Hematopoietic multipotent progenitor cell treated with erythropoietin and hydrocortisone succinate and interleukin-3 and kit ligand, for 17 days (in vitro differentiated cells): ENCODE data around the gene ZNF287.
"Not testable (repeated sequence)": the region's sequence is repeated elsewhere in the genome, so short reads cannot be mapped to it uniquely, and the experiment has no call there.

Experiments used
- DNase-seq: peaks from one replicate; pipeline ENCODE4 v3.0.0-alpha.2; 2015; ENCODE audit warnings: low spot score

The ZNF287 gene

GRCh38 chr17:16568541-16569357 lies at the start of gene ZNF287:
Gene ZNF287, minus strand, starts transcription at chr17:16569204. Its CDS starts 1,473 bp downstream, at chr17:16567731.
- DNase-seq, result peak; percentile 64

GRCh38 chr17:16617481-16618060 lies 48.6 kb upstream of the ZNF287 start:
- no peak for DNase-seq

DNA sequence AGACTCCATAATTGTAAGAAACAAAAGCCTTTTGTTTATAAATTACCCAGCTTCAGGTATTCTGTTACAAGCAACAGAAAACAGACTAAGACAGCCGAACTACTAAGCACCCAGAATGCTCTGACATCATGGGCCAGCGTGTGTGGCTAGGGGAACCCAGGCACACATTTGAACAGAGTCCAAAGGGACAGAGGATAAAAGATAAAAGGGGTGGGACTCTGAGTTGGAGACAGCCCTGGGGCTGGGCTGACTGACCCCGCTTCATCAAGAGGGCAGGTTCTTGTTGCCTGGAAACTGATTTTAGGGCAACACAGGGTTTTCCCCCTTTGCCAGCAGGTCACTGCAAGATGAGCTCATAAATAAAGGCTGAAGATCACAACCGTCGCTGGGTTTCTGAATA lies 30.5 kb upstream of the ZNF287 start:
- DNase-seq, result no peak

- no peak for DNase-seq
Observed at GRCh38 chr17:16593356-16594102, 24.5 kb upstream of the ZNF287 start.

DNA sequence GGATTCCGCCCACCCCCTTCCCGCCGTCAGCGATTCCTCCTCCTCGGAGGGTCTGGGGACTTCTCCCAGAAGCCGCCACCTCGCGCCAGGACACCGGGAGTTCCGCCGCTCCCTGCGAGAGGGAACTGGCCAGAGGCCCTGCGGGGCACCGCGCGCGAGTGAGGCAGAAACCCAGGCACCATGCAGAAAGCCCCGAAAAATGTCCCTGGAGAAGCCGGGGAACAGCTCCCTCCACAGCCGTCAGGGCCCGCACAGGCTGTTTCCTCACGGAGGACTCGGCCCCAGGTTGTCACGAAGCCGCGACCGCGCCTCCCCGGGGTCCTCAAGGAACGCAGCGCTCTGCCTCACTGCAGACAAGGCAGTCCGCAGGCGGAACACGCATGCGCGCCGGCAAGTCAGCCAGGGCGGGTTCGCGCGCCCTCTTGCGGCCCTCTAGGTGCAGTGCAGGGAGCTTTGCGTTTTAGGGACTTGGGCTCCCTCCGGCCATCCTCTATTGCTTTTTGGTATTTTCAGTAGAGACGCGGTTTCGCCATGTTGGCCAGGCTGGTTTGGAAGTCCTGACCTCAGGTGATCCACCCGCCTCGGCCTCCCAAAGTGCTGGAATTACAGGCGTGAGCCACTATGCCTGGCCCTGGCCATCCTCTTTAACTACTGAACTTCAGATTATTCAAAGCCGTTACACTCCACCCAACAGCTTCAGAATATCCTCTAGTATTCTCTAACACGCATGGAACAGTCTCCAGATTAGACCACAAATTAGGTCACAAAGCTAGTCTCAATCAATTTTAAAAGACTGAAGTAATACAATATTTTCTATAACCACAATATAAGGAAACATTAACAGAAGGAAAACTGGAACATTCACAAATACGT lies 20.3 kb upstream of the ZNF287 start:
- peak; percentile 89 for DNase-seq

GRCh38 chr17:16585796-16586195 lies 16.8 kb upstream of the ZNF287 start:
- DNase-seq, result no peak

GRCh38 chr17:16584273-16584995 lies 15.4 kb upstream of the ZNF287 start:
- DNase-seq, result peak; percentile 59

- DNase-seq, result no peak
Observed at GRCh38 chr17:16583781-16584180, 14.8 kb upstream of the ZNF287 start.

DNA sequence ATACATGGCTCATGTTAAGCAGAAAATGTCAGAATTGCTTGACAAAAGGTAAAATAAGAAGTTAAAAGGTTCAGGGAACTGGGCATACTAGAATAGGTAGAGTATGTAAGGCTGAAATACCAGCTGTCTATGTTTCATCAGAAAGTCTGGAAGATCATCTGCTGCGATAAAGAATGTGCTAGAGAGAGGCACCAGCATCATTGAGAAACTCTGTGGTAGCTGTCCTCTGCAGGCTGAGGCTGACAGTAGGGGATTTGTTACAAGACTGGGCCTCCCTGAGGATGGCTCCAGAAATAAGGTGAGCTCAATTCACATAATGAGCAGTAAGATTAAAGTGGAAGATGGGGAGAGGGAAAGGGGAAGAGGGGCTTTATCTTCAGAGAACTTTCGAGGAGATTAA lies 4.5 kb upstream of the ZNF287 start:
- no peak for DNase-seq

- no peak for DNase-seq
Observed at GRCh38 chr17:16569358-16569712, 331 bp upstream of the ZNF287 start.

- no peak for DNase-seq
Observed at GRCh38 chr17:16552637-16553045, 16.4 kb downstream of the ZNF287 start.

- no peak for DNase-seq
Observed at GRCh38 chr17:16551878-16552636, 16.9 kb downstream of the ZNF287 start.

DNA sequence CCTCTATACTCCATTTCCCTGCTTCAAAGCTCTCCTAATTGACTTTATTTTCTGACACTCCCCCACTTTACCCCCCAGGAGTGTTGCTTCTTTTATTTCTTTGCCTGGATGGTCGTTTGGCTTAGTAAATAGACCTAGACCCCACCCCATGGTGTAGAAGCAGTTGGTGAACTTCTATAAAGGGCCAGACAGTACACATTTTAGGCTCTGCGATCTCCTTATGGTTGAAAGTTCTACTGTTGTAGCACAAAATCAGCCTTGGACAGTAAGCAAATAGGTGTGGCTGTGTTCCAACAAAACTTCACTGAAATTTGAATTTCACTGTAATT lies 31.9 kb downstream of the ZNF287 start:
- no peak for DNase-seq

DNA sequence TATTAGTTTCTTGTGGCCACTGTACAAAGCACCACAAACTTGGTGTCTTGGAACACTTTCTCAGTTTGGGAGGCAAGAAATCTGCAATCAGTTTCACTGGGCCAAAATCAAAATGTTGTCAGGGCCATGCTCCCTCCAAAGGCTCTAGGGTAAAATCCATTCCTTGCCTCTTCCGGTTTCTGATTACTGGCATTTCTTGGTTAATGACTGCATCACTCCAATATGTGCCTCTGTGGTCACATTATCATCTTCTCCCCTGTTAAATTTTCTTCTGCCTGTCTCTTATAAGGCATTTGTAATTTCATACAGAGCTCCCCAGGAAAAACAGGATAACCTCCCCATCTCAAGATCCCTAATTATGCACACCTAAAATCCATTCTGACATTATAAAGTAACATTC lies 34.8 kb downstream of the ZNF287 start:
- no peak for DNase-seq

GRCh38 chr17:16529906-16530305 lies 39.1 kb downstream of the ZNF287 start:
- DNase-seq, result no peak

DNA sequence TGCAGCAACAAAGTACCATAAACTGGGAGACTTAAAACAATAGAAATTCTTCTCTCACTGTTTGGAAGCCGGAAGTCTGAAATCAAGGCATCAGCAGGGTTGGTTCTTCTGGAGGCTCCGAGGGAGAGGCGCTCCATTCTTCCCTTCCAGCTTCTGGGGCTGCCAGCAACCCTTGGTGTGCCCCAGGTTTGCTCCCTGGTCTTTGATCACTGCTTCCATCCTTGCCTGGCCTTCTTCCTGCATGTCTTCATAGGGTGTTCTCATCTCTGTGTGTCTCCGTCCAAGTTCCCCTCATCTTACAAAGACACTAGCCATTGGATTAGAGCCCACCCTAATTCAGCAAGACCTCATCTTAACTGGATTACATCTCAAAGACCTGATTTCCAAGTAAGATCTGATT lies 41.7 kb downstream of the ZNF287 start:
- no peak for DNase-seq

DNA sequence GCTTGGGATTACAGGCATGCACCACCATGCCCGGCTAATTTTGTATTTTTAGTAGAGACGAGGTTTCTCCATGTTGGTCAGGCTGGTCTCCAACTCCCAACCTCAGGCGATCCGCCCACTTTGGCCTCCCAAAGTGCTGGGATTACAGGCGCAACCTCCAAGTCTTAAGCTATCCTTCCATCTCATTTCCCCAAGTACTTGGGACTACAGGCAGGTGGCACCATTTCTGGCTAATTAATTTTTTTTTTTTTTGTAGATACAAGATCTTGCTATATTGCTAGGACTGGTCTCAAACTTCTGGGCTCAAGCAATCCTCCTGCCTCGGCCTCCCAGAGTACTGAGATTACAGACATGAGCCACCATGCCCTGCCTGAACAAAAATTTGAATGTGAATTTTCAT lies 43.4 kb downstream of the ZNF287 start:
- DNase-seq, result not testable (repeated sequence)

DNA sequence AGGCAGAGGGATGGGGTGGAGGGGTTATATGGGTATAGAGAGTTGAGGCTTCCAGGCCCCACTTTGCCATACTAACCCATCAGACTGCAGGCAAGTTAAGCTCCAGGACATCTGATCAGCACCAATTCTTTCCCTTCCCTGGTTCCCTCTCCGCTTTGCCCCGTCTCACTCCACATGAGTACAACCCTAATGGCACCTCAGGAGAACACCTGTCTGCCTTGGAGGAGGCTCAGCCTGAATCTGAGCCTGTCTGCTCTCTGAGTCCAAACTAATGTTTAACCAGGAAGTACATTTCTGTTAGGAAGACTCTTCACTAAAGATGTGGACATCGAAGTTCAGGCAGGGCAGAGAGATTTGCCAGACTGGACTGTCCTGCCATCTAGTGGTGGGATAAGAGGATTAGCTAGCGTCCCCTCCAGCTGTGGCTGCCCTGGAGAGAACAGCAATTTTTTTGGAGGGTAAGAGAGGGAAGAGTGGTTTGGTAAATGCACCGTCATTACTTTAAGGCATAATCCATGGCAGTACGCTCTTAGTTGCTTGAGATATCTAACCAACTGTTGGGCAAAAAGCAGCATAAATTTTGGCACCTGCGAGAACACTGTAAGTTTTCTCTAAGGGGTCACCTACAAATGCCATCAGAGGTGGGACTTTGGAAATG lies 47.8 kb downstream of the ZNF287 start:
- peak; percentile 85 for DNase-seq

GRCh38 chr17:16519021-16519420 lies 50.0 kb downstream of the ZNF287 start:
- DNase-seq, result no peak

- DNase-seq, result no peak
Observed at GRCh38 chr17:16517477-16517876, 51.5 kb downstream of the ZNF287 start.
